Activated effector memory CD4-positive, alpha-beta T cell treated with anti-CD3 and anti-CD28 coated beads, Interleukin-2, amount 50 U/mL, for 16 hours (primary cell): Measurements from ENCODE around the gene ADAM8.
"Not testable (repeated sequence)": the region's sequence is repeated elsewhere in the genome, so short reads cannot be mapped to it uniquely, and the experiment has no call there.

Experiments used
- DNase-seq: peaks from one replicate; pipeline ENCODE4 v3.0.0-alpha.2; 2020

ADAM8 gene

GRCh38 chr10:133247681-133248333 lies 28.9 kb downstream of the ADAM8 start:
- DNase-seq: no peak

- no peak for DNase-seq
These were observed 30.4 kb downstream of the ADAM8 start for GRCh38 chr10:133246236-133246626.

- DNase-seq: no peak
These were observed 31.0 kb downstream of the ADAM8 start for GRCh38 chr10:133245439-133246235.

- no peak for DNase-seq
These were observed 33.1 kb downstream of the ADAM8 start for GRCh38 chr10:133243593-133243992.

- DNase-seq: no peak
These were observed 33.9 kb downstream of the ADAM8 start for GRCh38 chr10:133242611-133243356.

GRCh38 chr10:133241501-133242205 lies 35.0 kb downstream of the ADAM8 start:
- DNase-seq: no peak

GRCh38 chr10:133239990-133240389 lies 36.7 kb downstream of the ADAM8 start:
- no peak for DNase-seq

GRCh38 chr10:133238466-133238804 lies 38.2 kb downstream of the ADAM8 start:
- no peak for DNase-seq

GRCh38 chr10:133237588-133238465 lies 38.8 kb downstream of the ADAM8 start, which contains the start of gene VENTX:
TSS of gene VENTX (plus strand) at chr10:133237855. CDS start at chr10:133237915, 60 bp downstream.
- no peak for DNase-seq

- no peak for DNase-seq
These were observed 39.5 kb downstream of the ADAM8 start for GRCh38 chr10:133237241-133237587.

- DNase-seq: no peak
These were observed 40.0 kb downstream of the ADAM8 start for GRCh38 chr10:133236401-133237240.

- no peak for DNase-seq
These were observed 40.7 kb downstream of the ADAM8 start for GRCh38 chr10:133235932-133236331.

GRCh38 chr10:133235265-133235855 lies 41.3 kb downstream of the ADAM8 start:
- no peak for DNase-seq

GRCh38 chr10:133234796-133235195 lies 41.9 kb downstream of the ADAM8 start:
- DNase-seq: not testable (repeated sequence)

- DNase-seq: no peak
These were observed 44.6 kb downstream of the ADAM8 start for GRCh38 chr10:133231946-133232574.

- DNase-seq: no peak
These were observed 45.3 kb downstream of the ADAM8 start for GRCh38 chr10:133231244-133231945.

- no peak for DNase-seq
These were observed 46.1 kb downstream of the ADAM8 start for GRCh38 chr10:133230387-133231195.

- DNase-seq: no peak
These were observed 46.7 kb downstream of the ADAM8 start, which contains the start of gene UTF1 for GRCh38 chr10:133230044-133230361. TSS of gene UTF1 (plus strand) at chr10:133230217. CDS start at chr10:133230289, 72 bp downstream.
